HEK293 (cell line): Measurements from ENCODE around the gene DPM2.
A peak's percentile ranks its signal among the peaks of the same experiment; 100 is the strongest.

ENCODE experiments used
- CTCF ChIA-PET: fragments of 350-600 bp; formaldehyde crosslinking; extraction: SDS; loops from one replicate; lab custom pipeline; 2021; ENCODE audit warnings: antibody characterized with exemption; lab: Yijun Ruan, JAX
- POLR2A ChIA-PET: fragments of 300-600 bp; formaldehyde crosslinking; extraction: SDS; loops from one replicate; lab custom pipeline; 2020; ENCODE audit warnings: antibody characterized with exemption, inconsistent platforms; lab: Yijun Ruan, JAX
- H3K27ac ChIP-seq: fragments of 200-500 bp; sonication (Bioruptor generic); 2 replicates; pipeline ENCODE4 v1.5.1; 2014; ENCODE audit warnings: low read depth, low read length, control low read depth, inconsistent platforms; ENCODE audit errors: extremely low read depth
- H3K36me3 ChIP-seq, 2 experiments: fragments of 200-500 bp in 1 of 2; sonication (Bioruptor generic) in 1 of 2; 1 replicate in 1 of 2; 2 replicates in 1 of 2; pipeline ENCODE4 v1.5.1; 2014 to 2017; ENCODE audit warnings: inconsistent platforms in 2 of 2, low read length in 2 of 2; ENCODE audit not compliant: control insufficient read depth in 2 of 2, insufficient read depth in 1 of 2
- H3K4me1 ChIP-seq: fragments of 200-500 bp; sonication (Bioruptor generic); 2 replicates; pipeline ENCODE4 v1.5.1; 2014; ENCODE audit warnings: mild to moderate bottlenecking, low read length, inconsistent platforms; ENCODE audit not compliant: control insufficient read depth, insufficient read depth
- H3K4me3 ChIP-seq: 2 replicates; pipeline ENCODE4 v1.5.1; 2011; ENCODE audit warnings: low read depth, mild to moderate bottlenecking, control low read depth, low read length, moderate library complexity
- H3K9me3 ChIP-seq: fragments of 200-500 bp; sonication (Bioruptor generic); 2 replicates; pipeline ENCODE4 v1.5.1; 2014; ENCODE audit warnings: low read depth, low read length, inconsistent platforms; ENCODE audit not compliant: control insufficient read depth, insufficient read depth
- EGR2 ChIP-seq: fragments of 450-650 bp; formaldehyde crosslinking; IDR thresholded peaks from 2 replicates; pipeline ENCODE4 v1.5.1; 2016; ENCODE audit warnings: low read depth, missing biosample characterization, missing genetic modification characterization
- GLI4 ChIP-seq: fragments of 450-650 bp; formaldehyde crosslinking; IDR thresholded peaks from 2 replicates; pipeline ENCODE4 v1.5.1; 2016; ENCODE audit warnings: missing biosample characterization, missing genetic modification characterization
- KLF7 ChIP-seq: fragments of 450-650 bp; formaldehyde crosslinking; IDR thresholded peaks from 2 replicates; pipeline ENCODE4 v1.5.1; 2016; ENCODE audit warnings: missing biosample characterization, missing genetic modification characterization, borderline replicate concordance
- KLF8 ChIP-seq: fragments of 450-650 bp; formaldehyde crosslinking; IDR thresholded peaks from 2 replicates; pipeline ENCODE4 v1.5.1; 2016; ENCODE audit warnings: missing biosample characterization, missing genetic modification characterization
- OVOL3 ChIP-seq: fragments of 450-650 bp; formaldehyde crosslinking; IDR thresholded peaks from 2 replicates; pipeline ENCODE4 v1.5.1; 2016; ENCODE audit warnings: missing biosample characterization, missing genetic modification characterization
- RBAK ChIP-seq: fragments of 450-650 bp; formaldehyde crosslinking; IDR thresholded peaks from 2 replicates; pipeline ENCODE4 v1.5.1; 2016; ENCODE audit warnings: missing biosample characterization, missing genetic modification characterization
- SP2 ChIP-seq: fragments of 450-650 bp; formaldehyde crosslinking; IDR thresholded peaks from 2 replicates; pipeline ENCODE4 v1.5.1; 2016; ENCODE audit warnings: missing biosample characterization, missing genetic modification characterization
- ZEB2 ChIP-seq: fragments of 450-650 bp; formaldehyde crosslinking; IDR thresholded peaks from 2 replicates; pipeline ENCODE4 v1.5.1; 2016; ENCODE audit warnings: missing biosample characterization, missing genetic modification characterization
- ZFP69B ChIP-seq: fragments of 450-650 bp; formaldehyde crosslinking; IDR thresholded peaks from 2 replicates; pipeline ENCODE4 v1.5.1; 2016; ENCODE audit warnings: missing biosample characterization, missing genetic modification characterization
- ZIC2 ChIP-seq: fragments of 450-650 bp; formaldehyde crosslinking; IDR thresholded peaks from 2 replicates; pipeline ENCODE4 v1.5.1; 2016; ENCODE audit warnings: missing biosample characterization, missing genetic modification characterization
- ZNF138 ChIP-seq: fragments of 450-650 bp; formaldehyde crosslinking; IDR thresholded peaks from 2 replicates; pipeline ENCODE4 v1.5.1; 2016; ENCODE audit warnings: missing biosample characterization, missing genetic modification characterization, borderline replicate concordance
- ZNF23 ChIP-seq: fragments of 450-650 bp; formaldehyde crosslinking; IDR thresholded peaks from 2 replicates; pipeline ENCODE4 v1.5.1; 2016; ENCODE audit warnings: missing biosample characterization, missing genetic modification characterization, borderline replicate concordance
- ZNF266 ChIP-seq: fragments of 450-650 bp; formaldehyde crosslinking; IDR thresholded peaks from 2 replicates; pipeline ENCODE4 v1.5.1; 2016; ENCODE audit warnings: missing biosample characterization, missing genetic modification characterization, low read depth
- ZNF335 ChIP-seq: fragments of 450-650 bp; formaldehyde crosslinking; conservative IDR thresholded peaks from 2 replicates; pipeline ENCODE4 v1.5.1; 2016; ENCODE audit warnings: missing biosample characterization, missing genetic modification characterization
- ZNF366 ChIP-seq: fragments of 450-650 bp; formaldehyde crosslinking; conservative IDR thresholded peaks from 2 replicates; pipeline ENCODE4 v1.5.1; 2016; ENCODE audit warnings: missing biosample characterization, missing genetic modification characterization
- ZNF394 ChIP-seq: fragments of 450-650 bp; formaldehyde crosslinking; IDR thresholded peaks from 2 replicates; pipeline ENCODE4 v1.5.1; 2016; ENCODE audit warnings: missing biosample characterization, missing genetic modification characterization, mild to moderate bottlenecking, moderate library complexity, borderline replicate concordance
- ZNF549 ChIP-seq: fragments of 450-650 bp; IDR thresholded peaks from 2 replicates; pipeline ENCODE4 v1.5.1; 2018; ENCODE audit warnings: missing biosample characterization, missing genetic modification characterization, mild to moderate bottlenecking, inconsistent platforms, moderate library complexity
- ZNF623 ChIP-seq: fragments of 450-650 bp; formaldehyde crosslinking; IDR thresholded peaks from 2 replicates; pipeline ENCODE4 v1.5.1; 2016; ENCODE audit warnings: missing biosample characterization, missing genetic modification characterization
- ZNF692 ChIP-seq: fragments of 450-650 bp; formaldehyde crosslinking; IDR thresholded peaks from 2 replicates; pipeline ENCODE4 v1.5.1; 2016; ENCODE audit warnings: missing biosample characterization, missing genetic modification characterization
- ZNF707 ChIP-seq: fragments of 450-650 bp; formaldehyde crosslinking; IDR thresholded peaks from 2 replicates; pipeline ENCODE4 v1.5.1; 2016; ENCODE audit warnings: missing biosample characterization, missing genetic modification characterization
- ZNF768 ChIP-seq: fragments of 450-650 bp; formaldehyde crosslinking; IDR thresholded peaks from 2 replicates; pipeline ENCODE4 v1.5.1; 2018; ENCODE audit warnings: missing biosample characterization, mild to moderate bottlenecking, missing genetic modification characterization
- TF ChIP-seq, protein P1 (sequence below): fragments of 450-650 bp; formaldehyde crosslinking; conservative IDR thresholded peaks from 2 replicates; pipeline ENCODE4 v1.5.1; 2016; ENCODE audit warnings: low read depth, missing biosample characterization, missing genetic modification characterization
- TF ChIP-seq, protein P2 (sequence below): fragments of 450-650 bp; formaldehyde crosslinking; IDR thresholded peaks from 2 replicates; pipeline ENCODE4 v1.5.1; 2017; ENCODE audit warnings: missing biosample characterization, missing genetic modification characterization

Gene DPM2

DNA sequence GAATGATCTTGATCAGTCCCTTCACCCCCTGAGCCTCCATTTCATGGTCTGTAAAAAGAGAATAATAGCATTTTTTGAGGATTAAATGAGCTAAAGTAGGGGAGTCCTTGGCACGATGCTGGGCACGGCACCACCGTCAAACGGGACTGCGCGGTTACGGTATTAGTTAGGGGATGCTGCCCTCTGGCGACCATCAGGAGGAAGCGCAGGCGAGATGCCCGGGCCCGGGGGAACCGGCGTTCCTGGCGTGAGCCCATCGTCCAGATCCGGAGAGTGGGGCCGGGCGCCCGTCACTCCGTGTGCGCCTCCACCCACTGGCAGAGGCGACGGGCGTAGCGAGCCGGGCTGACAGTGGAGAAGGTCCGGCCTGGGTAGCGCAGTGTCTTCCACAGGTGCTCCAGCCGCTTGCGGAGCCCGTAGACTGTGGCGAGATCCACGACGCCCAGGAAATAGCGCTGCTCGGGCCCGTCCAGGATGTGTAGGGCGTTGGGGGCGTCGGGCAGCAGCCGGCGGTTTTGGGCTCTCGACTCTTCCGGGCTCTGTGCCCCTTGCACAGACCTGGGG is 16.0 kb downstream of the DPM2 start (continued):
- TF ChIP-seq ZFP69B (no peak), ZEB2 (tag by site-specific recombination) (peak; percentile 54)

- CTCF ChIA-PET = interaction anchor here (0.5 to 8.6 kb wide), 62 partner anchors 8 to 725 kb away, joined by 3 to 65 read pairs (median 4); partner anchors contain the start of genes AK1, CDK9, PIP5KL1 and PTRH1
- Histone ChIP-seq H3K4me3 (no peak overlapping the region), H3K27ac (no peak overlapping the region), H3K4me1 (peaks cover 3% of the 10 kb centered on the region; the same call in 1 of the 2 replicates), H3K36me3 (no peaks in the 10 kb centered on the region), H3K9me3 (no peaks in the 10 kb centered on the region)
- POLR2A ChIA-PET = interaction anchor here (0.9 to 1.7 kb wide), 3 partner anchors 10 to 696 kb away, joined by 3 to 4 read pairs (median 3); partner anchors contain the start of gene TOR2A
- TF ChIP-seq ZNF394 (no peak), ZIC2 (tag by site-specific recombination) (no peak)
Observed at GRCh38 chr9:127920794-127921193, 16.9 kb downstream of the DPM2 start.

DNA sequence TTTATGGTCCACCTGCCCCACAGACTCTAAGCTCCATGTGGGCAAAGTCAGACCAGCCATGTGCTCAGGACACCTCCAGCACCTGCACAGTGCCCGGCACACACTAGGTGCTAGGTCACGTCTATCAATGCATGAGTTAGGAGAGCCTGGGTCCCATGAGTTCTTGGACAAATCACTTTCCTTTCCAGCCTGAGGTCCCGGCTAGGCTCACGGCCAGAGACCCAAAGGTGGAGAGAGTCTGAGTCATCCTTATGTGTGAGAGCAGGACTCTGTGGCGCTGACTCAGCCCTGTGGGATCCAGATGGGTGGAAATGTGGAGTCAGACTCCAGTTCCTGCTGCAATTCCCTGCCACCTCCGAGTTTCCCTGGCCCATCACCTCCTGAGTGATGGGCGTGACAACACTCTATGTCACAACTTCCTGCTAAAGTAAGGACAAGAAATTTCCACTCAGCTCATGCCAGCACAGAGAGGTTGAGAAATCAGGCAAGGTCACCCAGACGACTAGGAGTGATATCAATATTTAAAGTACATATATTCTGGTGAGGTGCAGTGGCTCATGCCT is 18.3 kb downstream of the DPM2 start:
- H3K27ac ChIP-seq = no peak overlapping the region
- no peaks in the 10 kb centered on the region for H3K9me3 ChIP-seq
- CTCF ChIA-PET = interaction anchor here (0.6 to 8.6 kb wide), 10 partner anchors 9 to 415 kb away, joined by 3 to 65 read pairs (median 4); partner anchors contain the start of gene TOR2A
- no peak overlapping the region for H3K4me3 ChIP-seq
- peaks cover 0 to 5% of the 10 kb centered on the region in 2 experiments; a peak in 1 of 3 replicates for H3K36me3 ChIP-seq
- H3K4me1 ChIP-seq = peaks cover 3% of the 10 kb centered on the region; the same call in 1 of the 2 replicates
- POLR2A ChIA-PET = interaction anchor here (1.7 kb wide), 1 partner anchor 184 kb away, joined by 5 read pairs; the partner anchor contains the start of gene TOR2A
- TF ChIP-seq ZIC2 (tag by site-specific recombination) (0 out of 2 replicates have a peak, but pooled peaks have one; percentile 13), ZNF335 (tag by site-specific recombination) (peak; percentile 25; the same call in 1 of the 2 replicates), ZNF707 (tag by site-specific recombination) (no peak), ZNF23 (tag by site-specific recombination) (no peak), ZNF549 (tag by site-specific recombination) (no peak), OVOL3 (tag by site-specific recombination) (no peak), ZNF266 (tag by site-specific recombination) (no peak), KLF7 (no peak), SP2 (tag by site-specific recombination) (peak; percentile 49), EGR2 (0 out of 2 replicates have a peak, but pooled peaks have one; percentile 19), RBAK (tag by site-specific recombination) (no peak), ZNF768 (tag by site-specific recombination) (no peak), KLF8 (tag by site-specific recombination) (no peak), ZNF692 (peak; percentile 53), ZEB2 (tag by site-specific recombination) (peak; percentile 71; the same call in 1 of the 2 replicates), GLI4 (tag by site-specific recombination) (no peak), ZNF138 (no peak), ZNF366 (tag by site-specific recombination) (peak; percentile 52; the same call in 1 of the 2 replicates), ZNF623 (tag by site-specific recombination) (no peak)
- TF ChIP-seq, protein P1, sequence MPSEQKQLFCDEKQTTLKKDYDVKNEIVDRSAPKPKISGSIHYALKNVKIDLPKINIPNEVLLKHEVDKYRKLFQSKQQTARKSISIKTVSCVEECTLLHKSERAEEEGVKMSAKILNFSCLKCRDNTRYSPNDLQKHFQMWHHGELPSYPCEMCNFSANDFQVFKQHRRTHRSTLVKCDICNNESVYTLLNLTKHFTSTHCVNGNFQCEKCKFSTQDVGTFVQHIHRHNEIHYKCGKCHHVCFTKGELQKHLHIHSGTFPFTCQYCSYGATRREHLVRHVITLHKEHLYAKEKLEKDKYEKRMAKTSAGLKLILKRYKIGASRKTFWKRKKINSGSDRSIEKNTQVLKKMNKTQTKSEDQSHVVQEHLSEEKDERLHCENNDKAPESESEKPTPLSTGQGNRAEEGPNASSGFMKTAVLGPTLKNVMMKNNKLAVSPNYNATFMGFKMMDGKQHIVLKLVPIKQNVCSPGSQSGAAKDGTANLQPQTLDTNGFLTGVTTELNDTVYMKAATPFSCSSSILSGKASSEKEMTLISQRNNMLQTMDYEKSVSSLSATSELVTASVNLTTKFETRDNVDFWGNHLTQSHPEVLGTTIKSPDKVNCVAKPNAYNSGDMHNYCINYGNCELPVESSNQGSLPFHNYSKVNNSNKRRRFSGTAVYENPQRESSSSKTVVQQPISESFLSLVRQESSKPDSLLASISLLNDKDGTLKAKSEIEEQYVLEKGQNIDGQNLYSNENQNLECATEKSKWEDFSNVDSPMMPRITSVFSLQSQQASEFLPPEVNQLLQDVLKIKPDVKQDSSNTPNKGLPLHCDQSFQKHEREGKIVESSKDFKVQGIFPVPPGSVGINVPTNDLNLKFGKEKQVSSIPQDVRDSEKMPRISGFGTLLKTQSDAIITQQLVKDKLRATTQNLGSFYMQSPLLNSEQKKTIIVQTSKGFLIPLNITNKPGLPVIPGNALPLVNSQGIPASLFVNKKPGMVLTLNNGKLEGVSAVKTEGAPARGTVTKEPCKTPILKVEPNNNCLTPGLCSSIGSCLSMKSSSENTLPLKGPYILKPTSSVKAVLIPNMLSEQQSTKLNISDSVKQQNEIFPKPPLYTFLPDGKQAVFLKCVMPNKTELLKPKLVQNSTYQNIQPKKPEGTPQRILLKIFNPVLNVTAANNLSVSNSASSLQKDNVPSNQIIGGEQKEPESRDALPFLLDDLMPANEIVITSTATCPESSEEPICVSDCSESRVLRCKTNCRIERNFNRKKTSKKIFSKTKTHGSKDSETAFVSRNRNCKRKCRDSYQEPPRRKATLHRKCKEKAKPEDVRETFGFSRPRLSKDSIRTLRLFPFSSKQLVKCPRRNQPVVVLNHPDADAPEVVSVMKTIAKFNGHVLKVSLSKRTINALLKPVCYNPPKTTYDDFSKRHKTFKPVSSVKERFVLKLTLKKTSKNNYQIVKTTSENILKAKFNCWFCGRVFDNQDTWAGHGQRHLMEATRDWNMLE = no peak
- TF ChIP-seq, protein P2, sequence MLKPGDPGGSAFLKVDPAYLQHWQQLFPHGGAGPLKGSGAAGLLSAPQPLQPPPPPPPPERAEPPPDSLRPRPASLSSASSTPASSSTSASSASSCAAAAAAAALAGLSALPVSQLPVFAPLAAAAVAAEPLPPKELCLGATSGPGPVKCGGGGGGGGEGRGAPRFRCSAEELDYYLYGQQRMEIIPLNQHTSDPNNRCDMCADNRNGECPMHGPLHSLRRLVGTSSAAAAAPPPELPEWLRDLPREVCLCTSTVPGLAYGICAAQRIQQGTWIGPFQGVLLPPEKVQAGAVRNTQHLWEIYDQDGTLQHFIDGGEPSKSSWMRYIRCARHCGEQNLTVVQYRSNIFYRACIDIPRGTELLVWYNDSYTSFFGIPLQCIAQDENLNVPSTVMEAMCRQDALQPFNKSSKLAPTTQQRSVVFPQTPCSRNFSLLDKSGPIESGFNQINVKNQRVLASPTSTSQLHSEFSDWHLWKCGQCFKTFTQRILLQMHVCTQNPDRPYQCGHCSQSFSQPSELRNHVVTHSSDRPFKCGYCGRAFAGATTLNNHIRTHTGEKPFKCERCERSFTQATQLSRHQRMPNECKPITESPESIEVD (tag by site-specific recombination) = no peak
